Activated naive CD8-positive, alpha-beta T cell treated with anti-CD3 and anti-CD28 coated beads for 36 hours (primary cell): ENCODE data around the gene TMPRSS5. TPM values are rescaled to one million over a fixed set of nuclear protein-coding genes. Genes with fewer than 3 reads are reported as not detected.

Source experiments
- total RNA-seq, 2 experiments: library from RNA; stranded (reverse); gene quantifications; one replicate each; pipeline ENCODE4 v1.2.3, GENCODE V29; 2021

TMPRSS5 gene
- total RNA-seq, 2 experiments from 2014 or later = 0.28 to 0.29 TPM

Other genes with a start within 250 kb of the TMPRSS5 start
- gene DRD2, start 230.9 kb downstream of the TMPRSS5 start, total RNA-seq = not detected
- 10 to 100 TPM; 20.2 to 23.3 TPM for gene ZW10, start 67.4 kb upstream of the TMPRSS5 start, total RNA-seq
- not detected for gene CLDN25, start 73.5 kb upstream of the TMPRSS5 start, total RNA-seq
- gene USP28, start 169.3 kb upstream of the TMPRSS5 start, total RNA-seq = 10 to 100 TPM; 26.2 to 27.2 TPM
- not detected for gene HTR3B, start 198.5 kb upstream of the TMPRSS5 start, total RNA-seq